HepG2 (cell line): Measurements from ENCODE around the gene NEK8. TPM values are rescaled to one million over a fixed set of nuclear protein-coding genes. Genes with fewer than 3 reads are reported as not detected.

Experiments
- ADNP ChIP-seq: sonication (generic); formaldehyde crosslinking; IDR thresholded peaks from 2 replicates; pipeline ENCODE4 v1.4.0; 2020; ENCODE audit warnings: missing genetic modification reagents
- AFF4 ChIP-seq: sonication (generic); formaldehyde crosslinking; IDR thresholded peaks from 2 replicates; pipeline ENCODE4 v1.4.0; 2020; ENCODE audit warnings: missing genetic modification reagents
- ATF6 ChIP-seq: sonication (generic); formaldehyde crosslinking; conservative IDR thresholded peaks from 2 replicates; pipeline ENCODE4 v1.4.0; 2020; ENCODE audit warnings: missing genetic modification reagents
- ELF3 ChIP-seq: IDR thresholded peaks from 2 replicates; pipeline ENCODE4 v1.6.1; 2016; ENCODE audit warnings: missing genetic modification reagents, missing compliant biosample characterization
- ERF ChIP-seq: IDR thresholded peaks from 2 replicates; pipeline ENCODE4 v1.6.1; 2018; ENCODE audit warnings: missing biosample characterization, missing genetic modification reagents
- SOX13 ChIP-seq, 3 experiments: fragments of 450-650 bp in 1 of 3; sonication (generic) in 1 of 3; formaldehyde crosslinking in 1 of 3; IDR thresholded peaks in 2 of 3; conservative IDR thresholded peaks in 1 of 3; 2 replicates each; pipeline versions ENCODE4 v1.5.0 to v1.6.1; 2016 to 2020; ENCODE audit warnings: antibody characterized with exemption in 1 of 3, mild to moderate bottlenecking in 1 of 3, missing compliant biosample characterization in 1 of 3, missing genetic modification reagents in 1 of 3, moderate library complexity in 1 of 3
- TAF15 ChIP-seq: fragments of 200-400 bp; formaldehyde crosslinking; IDR thresholded peaks from one replicate; pipeline ENCODE4 v1.6.1; 2018; ENCODE audit warnings: mild to moderate bottlenecking, low read depth, low read length; ENCODE audit not compliant: poor library complexity, severe bottlenecking
- THAP9 ChIP-seq: sonication (generic); formaldehyde crosslinking; IDR thresholded peaks from 2 replicates; pipeline ENCODE4; 2020; ENCODE audit warnings: missing genetic modification reagents, mild to moderate bottlenecking, borderline replicate concordance
- ZNF234 ChIP-seq: sonication (generic); formaldehyde crosslinking; conservative IDR thresholded peaks from 2 replicates; pipeline ENCODE4 v1.5.1; 2020; ENCODE audit warnings: mild to moderate bottlenecking, missing genetic modification reagents
- ZNF281 ChIP-seq: sonication (generic); formaldehyde crosslinking; IDR thresholded peaks from 2 replicates; pipeline ENCODE4 v1.4.0; 2020; ENCODE audit warnings: missing genetic modification reagents, borderline replicate concordance
- ZNF30 ChIP-seq: sonication (generic); formaldehyde crosslinking; IDR thresholded peaks from 2 replicates; pipeline ENCODE4 v1.5.0; 2020; ENCODE audit warnings: mild to moderate bottlenecking, missing genetic modification reagents
- ZNF317 ChIP-seq: sonication (generic); formaldehyde crosslinking; IDR thresholded peaks from 2 replicates; pipeline ENCODE4 v1.5.0; 2020; ENCODE audit warnings: mild to moderate bottlenecking, missing genetic modification reagents
- ZNF326 ChIP-seq: sonication (generic); formaldehyde crosslinking; IDR thresholded peaks from 2 replicates; pipeline ENCODE4 v1.4.0; 2020; ENCODE audit warnings: missing genetic modification reagents, borderline replicate concordance
- ZNF572 ChIP-seq: sonication (generic); formaldehyde crosslinking; IDR thresholded peaks from 2 replicates; pipeline ENCODE4 v1.5.1; 2020; ENCODE audit warnings: mild to moderate bottlenecking, missing genetic modification reagents
- ZNF850 ChIP-seq: sonication (generic); formaldehyde crosslinking; conservative IDR thresholded peaks from 2 replicates; pipeline ENCODE4 v1.9.0; 2021; ENCODE audit warnings: mild to moderate bottlenecking, missing genetic modification reagents
- ZSCAN29 ChIP-seq: sonication (generic); formaldehyde crosslinking; conservative IDR thresholded peaks from 2 replicates; pipeline ENCODE4 v1.4.0; 2020; ENCODE audit warnings: mild to moderate bottlenecking, missing genetic modification reagents
- polyA plus RNA-seq, 8 experiments: library from polyadenylated mRNA; depleted of rRNA in 3 of 8; stranded (reverse) in 7 of 8; unstranded in 1 of 8; fragments of >200 nt; fragmentation: Illumina TruSeq in 4 of 8; extraction: Trizol in 4 of 8; gene quantifications; 2 replicates each; pipeline versions ENCODE4 v1.2.1 to v1.2.3, GENCODE V29; 2011 to 2016; ENCODE audit warnings: low read depth in 4 of 8, missing spikeins in 1 of 8, mixed read lengths in 1 of 8; ENCODE audit not compliant: insufficient read depth in 1 of 8
- total RNA-seq, 5 experiments: library from RNA; depleted of rRNA; stranded (reverse); fragments of >200 nt; fragmentation: Illumina TruSeq; extraction: Trizol; gene quantifications; 2 replicates each; pipeline ENCODE4 v1.2.3, GENCODE V29; 2016; ENCODE audit warnings: low read depth in 1 of 5

The NEK8 gene
- total and polyA plus RNA-seq, 2 of the 13 experiments (the other 11 are each of a cell fraction or from before 2014, with no cell fraction given) = 5.8 to 13.5 TPM

DNA sequence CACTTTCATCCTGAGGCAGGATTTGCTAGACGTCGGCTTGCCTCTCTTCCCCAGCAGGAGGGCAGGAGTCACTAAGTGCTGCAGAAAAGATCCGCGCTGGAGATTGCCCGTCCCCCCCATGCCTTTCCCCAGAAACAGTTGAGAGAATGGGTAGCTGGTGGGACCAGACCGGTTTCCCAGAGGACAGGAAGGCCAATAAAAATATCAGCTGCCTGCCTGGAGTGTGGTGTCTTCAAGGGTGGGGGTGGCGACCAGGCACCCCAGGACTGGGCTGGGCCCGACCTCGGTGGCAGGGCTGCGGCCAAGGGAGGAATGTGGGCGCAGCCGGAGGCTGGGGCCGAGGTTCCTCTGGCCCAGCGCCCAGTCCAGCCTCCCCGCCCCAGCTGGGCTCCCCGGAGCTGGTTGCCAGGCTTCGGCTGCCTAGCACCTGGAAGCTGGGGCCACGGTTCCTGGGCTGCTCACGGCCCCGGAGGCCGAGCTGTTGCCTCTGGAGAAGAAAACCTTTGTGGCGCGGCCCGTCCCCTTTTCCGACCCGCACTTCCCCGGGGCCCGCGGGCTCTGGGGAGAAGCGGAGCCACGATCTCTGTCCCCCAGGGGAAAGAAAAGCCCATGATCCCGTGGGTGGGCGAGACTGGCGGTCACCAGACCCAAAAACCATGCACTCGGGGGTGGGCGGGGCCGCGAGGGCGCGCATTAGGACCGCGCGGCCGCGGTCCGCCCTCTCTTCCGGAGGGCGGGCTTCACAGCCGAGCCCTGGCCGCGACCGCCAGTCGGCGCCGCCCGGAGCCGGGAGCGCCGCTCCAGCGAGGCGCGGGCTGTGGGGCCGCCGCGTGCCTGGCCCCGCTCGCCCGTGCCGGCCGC, 14.9 kb downstream of the NEK8 start, which contains the start of gene TRAF4 (continued):
- TF ChIP-seq ZNF281 (CRISPR knock-in tag) (no peak), ZSCAN29 (no peak), ZNF234 (CRISPR knock-in tag) (no peak), ZNF850 (CRISPR knock-in tag) (no peak), ZNF572 (CRISPR knock-in tag) (0 out of 2 replicates have a peak, but pooled peaks have one; percentile 24), THAP9 (CRISPR knock-in tag) (0 out of 2 replicates have a peak, but pooled peaks have one; percentile 37), ELF3 (CRISPR knock-in tag) (no peak), AFF4 (CRISPR knock-in tag) (no peak), ERF (CRISPR knock-in tag) (no peak), ZNF326 (CRISPR knock-in tag) (no peak), ADNP (CRISPR knock-in tag) (no peak), TAF15 (peak; percentile 82), ZNF317 (CRISPR knock-in tag) (0 out of 2 replicates have a peak, but pooled peaks have one; percentile 55), ATF6 (CRISPR knock-in tag) (no peak), ZNF30 (CRISPR knock-in tag) (no peak), SOX13 (IDR thresholded peaks at IDR 0.05) (0 out of 2 replicates have a peak, but pooled peaks have one; percentile 16), SOX13 (CRISPR knock-in tag; conservative IDR thresholded peaks at IDR 0.05 in 1 of 2, IDR thresholded peaks at IDR 0.05 in 1 of 2) (no peak)
